GM23248 (cell line): ENCODE measurements around the gene BICC1.

Experiments
- EZH2 ChIP-seq: fragments of 200-600 bp; sonication (generic); IDR thresholded peaks from 2 replicates; pipeline ENCODE4 v1.6.1; 2018; ENCODE audit warnings: antibody characterized with exemption, mild to moderate bottlenecking; ENCODE audit not compliant: insufficient read depth, poor library complexity, severe bottlenecking
- EZH2phosphoT487 ChIP-seq: fragments of 200-600 bp; sonication (generic); IDR thresholded peaks from 2 replicates; pipeline ENCODE4 v1.6.1; 2018; ENCODE audit warnings: antibody characterized with exemption, moderate library complexity, mild to moderate bottlenecking, low read depth; ENCODE audit not compliant: insufficient read depth

DNA sequence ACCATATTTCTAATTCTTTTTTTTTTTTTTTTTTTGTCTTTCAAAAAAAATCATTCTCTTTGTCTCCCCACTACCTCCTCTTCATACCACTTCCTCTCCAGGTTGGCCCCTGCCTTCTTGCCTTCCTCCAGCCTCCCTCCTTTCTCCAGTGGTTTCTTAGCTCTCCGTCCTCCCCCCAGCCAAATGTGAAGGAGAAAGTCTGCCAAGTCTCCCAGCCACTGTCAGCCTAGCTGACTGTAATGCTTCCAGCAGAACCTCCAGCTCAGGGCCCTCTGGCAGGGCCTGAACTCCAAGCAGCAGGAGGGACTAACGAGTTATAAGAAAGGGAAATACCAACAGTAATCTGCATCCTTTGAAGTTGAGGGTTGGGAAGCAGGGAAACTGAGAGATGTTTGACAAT is 35.5 kb upstream of the BICC1 start:
- TF ChIP-seq EZH2: no peak
- TF ChIP-seq EZH2phosphoT487: no peak
